ENCODE results near the gene SPPL2A.

GRCh38 chr15:50686469-50687301 lies 78.8 kb downstream of the SPPL2A start, which contains the start of gene TRPM7:
- TF ChIP-seq MXI1 (IDR thresholded peaks at IDR 0.05; ENCODE audit: low read depth, low read length) (peak; percentile 73), CTCF (IDR thresholded peaks at IDR 0.05 in 2 of 3, conservative IDR thresholded peaks at IDR 0.05 in 1 of 3; ENCODE audit: control insufficient read depth in 2 of 3, extremely low read depth in 1 of 3, insufficient read depth in 1 of 3, low read depth in 3 of 3, low read length in 3 of 3) (no peak), ZNF592 (IDR thresholded peaks at IDR 0.05) (no peak), USF2 (IDR thresholded peaks at IDR 0.05; ENCODE audit: borderline replicate concordance, low read depth, low read length) (peak; percentile 96), HSF1 (IDR thresholded peaks at IDR 0.05; ENCODE audit: low read depth, low read length) (no peak), POLR2A (IDR thresholded peaks at IDR 0.05; ENCODE audit: low read depth, low read length) (peak; percentile 95), CHD1 (IDR thresholded peaks at IDR 0.05; ENCODE audit: low read depth, low read length) (peak; percentile 58; the same call in 1 of the 2 replicates), EZH2 (IDR thresholded peaks at IDR 0.05; ENCODE audit: borderline replicate concordance, control insufficient read depth, low read depth, low read length) (no peak)

Data from GM12878 (cell line).